HepG2 (cell line): ENCODE measurements around the gene HABP4. TPM values are rescaled to one million over a fixed set of nuclear protein-coding genes. Genes with fewer than 3 reads are reported as not detected.

ENCODE experiments used
- ATAC-seq: fragments of 200-7000 bp; cut with Tn5 transposase; 3 replicates; pipeline ENCODE4 v1.9.1; 2020; ENCODE audit warnings: mild to moderate bottlenecking, moderate library complexity
- BruUV-seq: library from RNA; stranded (reverse); fragments of 400-500 nt; replicated peaks from 2 replicates; lab custom pipeline; 2021; lab: Mats Ljungman, UMichigan
- CTCF ChIA-PET: fragments of 300-600 bp; formaldehyde crosslinking; extraction: SDS; loops from one replicate; lab custom pipeline; 2021; ENCODE audit warnings: low total read pairs, inconsistent platforms, low intra/inter-chr PET ratio; lab: Yijun Ruan, JAX
- POLR2A ChIA-PET: fragments of 350-600 bp; sonication (Branson Sonifier 250); formaldehyde crosslinking; loops from one replicate; lab custom pipeline; 2020; ENCODE audit warnings: antibody characterized with exemption, inconsistent platforms; lab: Yijun Ruan, JAX
- DNase-seq: peaks from one replicate; pipeline ENCODE4 v3.0.0-alpha.2; 2015; ENCODE audit warnings: low spot score
- FAIRE-seq: peaks from 3 replicates; lab custom pipeline; 2011; peaks lifted over from hg19 to GRCh38; lab: Jason Lieb, UNC
- H2AFZ ChIP-seq: one replicate; pipeline ENCODE4 v1.6.1; 2011; ENCODE audit warnings: low read length, inconsistent platforms
- H3K27ac ChIP-seq: fragments of 300-600 bp; 3 replicates; pipeline ENCODE4 v1.8.0; 2011; ENCODE audit warnings: mixed run types, mild to moderate bottlenecking, mixed read lengths, low read length, inconsistent platforms; ENCODE audit not compliant: insufficient read depth; ENCODE audit errors: extremely low read length
- H3K27me3 ChIP-seq, 2 experiments: fragments of 200-600 bp in 1 of 2; 2 replicates in 1 of 2; 3 replicates in 1 of 2; pipeline versions ENCODE4 v1.6.0 to v1.8.0; 2011; ENCODE audit warnings: low read length in 2 of 2, mild to moderate bottlenecking in 2 of 2, moderate library complexity in 2 of 2, inconsistent platforms in 1 of 2; ENCODE audit not compliant: insufficient read depth in 2 of 2, control insufficient read depth in 1 of 2
- H3K36me3 ChIP-seq, 2 experiments: fragments of 200-600 bp in 1 of 2; replicated peaks in 1 of 2; 2 replicates in 1 of 2; 3 replicates in 1 of 2; pipeline versions ENCODE4 v1.5.1 to v1.8.0; 2011; ENCODE audit warnings: low read length in 2 of 2, inconsistent platforms in 1 of 2; ENCODE audit not compliant: insufficient read depth in 2 of 2, control insufficient read depth in 1 of 2
- H3K4me1 ChIP-seq: 2 replicates; pipeline ENCODE4 v1.5.1; 2012; ENCODE audit warnings: low read length, inconsistent platforms; ENCODE audit not compliant: insufficient read depth
- H3K4me2 ChIP-seq: 2 replicates; pipeline ENCODE4 v1.6.0; 2011; ENCODE audit warnings: low read depth, low read length, inconsistent platforms
- H3K4me3 ChIP-seq, 3 experiments: fragments of 200-600 bp in 1 of 3; sonication (generic), shearing (Covaris generic) in 1 of 3; replicated peaks in 1 of 3; 2 replicates each; pipeline ENCODE4 v1.5.1; 2011 to 2016; ENCODE audit warnings: low read length in 3 of 3, inconsistent platforms in 2 of 3, low read depth in 2 of 3, mild to moderate bottlenecking in 2 of 3, control low read depth in 1 of 3, mixed read lengths in 1 of 3; ENCODE audit not compliant: insufficient read depth in 1 of 3
- H3K79me2 ChIP-seq: one replicate; pipeline ENCODE4 v1.6.1; 2011; ENCODE audit warnings: low read length, inconsistent platforms; ENCODE audit not compliant: insufficient read depth
- H3K9ac ChIP-seq: 2 replicates; pipeline ENCODE4 v1.6.0; 2011; ENCODE audit warnings: mild to moderate bottlenecking, low read depth, low read length, inconsistent platforms; ENCODE audit not compliant: insufficient read depth
- H3K9me3 ChIP-seq: 2 replicates; pipeline ENCODE4 v1.5.1; 2012; ENCODE audit warnings: mild to moderate bottlenecking, low read length
- H4K20me1 ChIP-seq: 2 replicates; pipeline ENCODE4 v1.6.0; 2011; ENCODE audit warnings: inconsistent platforms, mild to moderate bottlenecking, low read length, moderate library complexity; ENCODE audit not compliant: insufficient read depth
- ATAD3A ChIP-seq: sonication (generic); formaldehyde crosslinking; IDR thresholded peaks from 2 replicates; pipeline ENCODE4 v1.4.0; 2020; ENCODE audit warnings: missing genetic modification reagents
- CHCHD3 ChIP-seq: sonication (generic); formaldehyde crosslinking; IDR thresholded peaks from 2 replicates; pipeline ENCODE4 v1.8.0; 2022; ENCODE audit warnings: mild to moderate bottlenecking, missing genetic modification reagents, moderate library complexity
- FOXC1 ChIP-seq: sonication (generic); formaldehyde crosslinking; IDR thresholded peaks from 2 replicates; pipeline ENCODE4 v1.8.0; 2022; ENCODE audit warnings: mild to moderate bottlenecking, missing genetic modification reagents, borderline replicate concordance
- IRF2 ChIP-seq: IDR thresholded peaks from 2 replicates; pipeline ENCODE4 v1.6.1; 2018; ENCODE audit warnings: missing genetic modification reagents, missing compliant biosample characterization
- NR2F2 ChIP-seq: IDR thresholded peaks from 2 replicates; pipeline ENCODE4 v1.6.1; 2012; ENCODE audit warnings: low read depth, inconsistent platforms, borderline replicate concordance
- PPARG ChIP-seq: conservative IDR thresholded peaks from 2 replicates; pipeline ENCODE4 v1.6.1; 2016; ENCODE audit warnings: missing biosample characterization, missing genetic modification reagents
- SRSF1 ChIP-seq: fragments of 200-400 bp; formaldehyde crosslinking; optimal IDR thresholded peaks from 2 replicates; pipeline ENCODE3; 2017; ENCODE audit warnings: mild to moderate bottlenecking, low read depth, low read length, moderate library complexity
- ZNF253 ChIP-seq: sonication (generic); formaldehyde crosslinking; IDR thresholded peaks from 2 replicates; pipeline ENCODE4 v1.8.0; 2022; ENCODE audit warnings: mild to moderate bottlenecking, missing genetic modification reagents, borderline replicate concordance
- ZNF556 ChIP-seq: sonication (generic); formaldehyde crosslinking; IDR thresholded peaks from 2 replicates; pipeline ENCODE4 v1.4.0; 2020; ENCODE audit warnings: mild to moderate bottlenecking, missing genetic modification reagents, borderline replicate concordance
- WGBS: methylation state at CpG from one replicate; pipeline ENCODE4 v1.1.6; 2017; ENCODE audit warnings: low lambda C conversion rate; 5-methylcytosine and 5-hydroxymethylcytosine counted together
- in situ Hi-C: cut with HindIII; loops from 2 replicates; pipeline ENCODE4 v1.10.0; 2017; ENCODE audit warnings: low pct_unique_long_range_greater_than_20kb; ENCODE audit not compliant: extremely low pct_ligation_motif_present
- intact Hi-C: fragments of 100-400 bp; cut with micrococcal nuclease; formaldehyde crosslinking; loops from one replicate; pipeline ENCODE4 v1.10.0; 2022; ENCODE audit not compliant: unreplicated experiment
- polyA plus RNA-seq, 8 experiments: library from polyadenylated mRNA; depleted of rRNA in 3 of 8; stranded (reverse) in 7 of 8; unstranded in 1 of 8; fragments of >200 nt; fragmentation: Illumina TruSeq in 4 of 8; extraction: Trizol in 4 of 8; gene quantifications; 2 replicates each; pipeline versions ENCODE4 v1.2.1 to v1.2.3, GENCODE V29; 2011 to 2016; ENCODE audit warnings: low read depth in 4 of 8, missing spikeins in 1 of 8, mixed read lengths in 1 of 8; ENCODE audit not compliant: insufficient read depth in 1 of 8
- total RNA-seq, 5 experiments: library from RNA; depleted of rRNA; stranded (reverse); fragments of >200 nt; fragmentation: Illumina TruSeq; extraction: Trizol; gene quantifications; 2 replicates each; pipeline ENCODE4 v1.2.3, GENCODE V29; 2016; ENCODE audit warnings: low read depth in 1 of 5
- TF ChIP-seq, protein P1 (sequence below): sonication (generic); formaldehyde crosslinking; IDR thresholded peaks from 2 replicates; pipeline ENCODE4 v1.4.0; 2020; ENCODE audit warnings: missing genetic modification reagents, borderline replicate concordance

Gene HABP4
- total and polyA plus RNA-seq, 2 of the 13 experiments (the other 11 are each of a cell fraction or from before 2014, with no cell fraction given): 14.3 to 26.6 TPM

DNA sequence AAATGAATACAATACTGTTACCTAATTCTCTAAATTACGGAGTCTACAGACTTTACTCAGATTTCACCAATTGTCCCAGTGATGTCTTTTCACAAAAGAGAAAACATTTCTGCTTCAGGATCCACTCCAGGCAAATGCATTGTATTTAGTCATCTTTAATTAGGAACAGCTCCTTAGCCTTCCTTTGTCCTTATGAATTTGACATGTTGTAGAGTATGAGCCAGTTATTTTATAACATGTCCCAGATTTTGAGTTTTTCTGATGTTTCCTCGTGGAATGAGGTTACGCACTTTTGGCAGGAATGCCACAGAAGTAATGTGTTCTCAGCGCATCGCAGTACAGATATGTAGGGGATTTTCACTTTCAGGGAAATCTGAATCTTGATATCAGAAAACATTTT lies 10.5 kb downstream of the HABP4 start:
- WGBS: 96% methylated on average over 5 of the region's 5 CpGs
- no peak for ATAC-seq
- Histone ChIP-seq H3K4me3 (no peak overlapping the region), H2AFZ (no peak overlapping the region), H3K27me3 (no peaks in the 10 kb centered on the region), H3K9me3 (no peaks in the 10 kb centered on the region), H3K4me2 (no peak overlapping the region), H3K9ac (no peak overlapping the region), H3K79me2 (peaks cover 3% of the 10 kb centered on the region), H3K27ac (no peak overlapping the region), H3K36me3 (peaks cover 6 to 10% of the 10 kb centered on the region in 2 experiments), H3K4me1 (peaks cover 10% of the 10 kb centered on the region; the same call in 1 of the 2 replicates), H4K20me1 (0 out of 2 replicates have a peak, but pooled peaks cover 3% of the 10 kb centered on the region)
- FAIRE-seq: no peak
- ChIA-PET POLR2A (no interaction called here), CTCF (no interaction called here)
- in situ Hi-C loops (no loop called here), intact Hi-C loops (no loop called here)
- TF ChIP-seq FOXC1 (CRISPR knock-in tag) (no peak), IRF2 (no peak), ZNF253 (CRISPR knock-in tag) (no peak), ZNF556 (CRISPR knock-in tag) (no peak), NR2F2 (no peak), ATAD3A (CRISPR knock-in tag) (no peak), CHCHD3 (CRISPR knock-in tag) (no peak), SRSF1 (no peak), PPARG (CRISPR knock-in tag) (no peak)
- TF ChIP-seq, protein P1, sequence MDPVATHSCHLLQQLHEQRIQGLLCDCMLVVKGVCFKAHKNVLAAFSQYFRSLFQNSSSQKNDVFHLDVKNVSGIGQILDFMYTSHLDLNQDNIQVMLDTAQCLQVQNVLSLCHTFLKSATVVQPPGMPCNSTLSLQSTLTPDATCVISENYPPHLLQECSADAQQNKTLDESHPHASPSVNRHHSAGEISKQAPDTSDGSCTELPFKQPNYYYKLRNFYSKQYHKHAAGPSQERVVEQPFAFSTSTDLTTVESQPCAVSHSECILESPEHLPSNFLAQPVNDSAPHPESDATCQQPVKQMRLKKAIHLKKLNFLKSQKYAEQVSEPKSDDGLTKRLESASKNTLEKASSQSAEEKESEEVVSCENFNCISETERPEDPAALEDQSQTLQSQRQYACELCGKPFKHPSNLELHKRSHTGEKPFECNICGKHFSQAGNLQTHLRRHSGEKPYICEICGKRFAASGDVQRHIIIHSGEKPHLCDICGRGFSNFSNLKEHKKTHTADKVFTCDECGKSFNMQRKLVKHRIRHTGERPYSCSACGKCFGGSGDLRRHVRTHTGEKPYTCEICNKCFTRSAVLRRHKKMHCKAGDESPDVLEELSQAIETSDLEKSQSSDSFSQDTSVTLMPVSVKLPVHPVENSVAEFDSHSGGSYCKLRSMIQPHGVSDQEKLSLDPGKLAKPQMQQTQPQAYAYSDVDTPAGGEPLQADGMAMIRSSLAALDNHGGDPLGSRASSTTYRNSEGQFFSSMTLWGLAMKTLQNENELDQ (CRISPR knock-in tag): no peak
- BruUV-seq: no TSS peak
- DNase-seq: no peak
